GM18870 (cell line): Measurements from ENCODE around the gene FRMD4A.
"Not testable (repeated sequence)": the region's sequence is repeated elsewhere in the genome, so short reads cannot be mapped to it uniquely, and the experiment has no call there.

ENCODE experiments used
- ATAC-seq: cut with Tn5 transposase; IDR thresholded peaks from one replicate; pipeline ENCODE4 v1.9.1; 2021; ENCODE audit warnings: moderate library complexity; ENCODE audit not compliant: unreplicated experiment

The FRMD4A gene

DNA sequence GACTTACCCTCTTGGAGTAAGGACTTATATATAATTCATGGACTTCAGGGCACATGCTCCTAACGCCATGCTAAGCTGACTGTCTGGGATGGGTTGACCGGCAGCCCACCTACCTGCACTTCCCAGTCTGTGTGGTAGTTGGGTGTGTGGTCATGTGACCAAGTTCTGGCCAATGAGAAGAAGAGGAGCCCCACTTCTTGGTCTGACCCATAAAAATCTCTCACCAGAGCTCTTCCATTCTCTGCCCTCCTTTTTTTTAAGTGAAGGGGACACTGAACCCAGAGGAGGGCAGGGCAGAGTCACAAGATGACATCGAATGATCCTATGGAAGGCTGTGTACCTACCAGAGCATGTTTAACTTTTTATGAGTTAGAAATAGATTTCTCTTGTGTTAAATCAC lies 370.1 kb downstream of the FRMD4A start:
- no peak for ATAC-seq

DNA sequence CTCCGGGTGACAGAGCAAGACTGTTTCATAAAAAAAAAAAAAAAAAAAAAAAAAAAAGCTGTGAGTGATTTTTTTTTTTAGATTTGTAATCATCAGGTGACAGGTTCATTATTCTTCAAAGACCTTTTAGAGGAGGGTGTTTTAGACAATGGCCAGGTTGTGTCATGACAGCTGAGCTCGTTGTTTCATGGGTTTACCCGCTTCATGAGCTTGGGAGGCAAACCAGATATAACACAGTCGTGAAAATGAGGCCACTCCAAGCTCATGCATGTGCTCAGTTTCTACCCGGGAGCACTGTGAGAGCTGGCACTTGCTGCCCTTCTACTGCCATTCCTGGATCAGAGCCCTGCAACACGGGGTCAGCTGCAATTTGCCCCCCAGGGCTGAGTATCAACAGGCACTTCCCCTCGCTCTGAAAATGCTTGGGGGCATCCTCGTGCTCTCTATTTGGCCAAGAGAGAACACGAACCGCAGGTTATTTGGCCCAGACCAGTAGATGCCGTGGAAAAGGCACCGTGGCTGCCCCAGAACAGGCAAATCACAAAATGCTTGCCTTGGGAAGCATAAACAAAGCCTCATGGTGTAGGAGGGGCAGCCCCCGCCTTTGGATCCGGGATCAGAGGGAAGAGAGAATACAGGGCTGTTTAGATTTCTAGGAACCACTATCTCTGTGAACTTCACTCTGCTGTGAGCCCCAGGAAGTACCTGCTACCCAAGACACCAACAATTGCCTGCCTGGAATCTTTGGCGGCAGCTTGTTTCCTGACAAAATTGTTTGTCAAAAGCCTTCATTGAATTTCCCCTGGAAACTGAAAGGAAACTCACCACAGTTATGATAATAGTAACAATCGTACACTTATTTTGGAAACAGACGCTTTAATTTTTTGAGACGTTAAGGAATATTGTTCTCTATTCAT lies 371.0 kb downstream of the FRMD4A start:
- ATAC-seq, result no peak

DNA sequence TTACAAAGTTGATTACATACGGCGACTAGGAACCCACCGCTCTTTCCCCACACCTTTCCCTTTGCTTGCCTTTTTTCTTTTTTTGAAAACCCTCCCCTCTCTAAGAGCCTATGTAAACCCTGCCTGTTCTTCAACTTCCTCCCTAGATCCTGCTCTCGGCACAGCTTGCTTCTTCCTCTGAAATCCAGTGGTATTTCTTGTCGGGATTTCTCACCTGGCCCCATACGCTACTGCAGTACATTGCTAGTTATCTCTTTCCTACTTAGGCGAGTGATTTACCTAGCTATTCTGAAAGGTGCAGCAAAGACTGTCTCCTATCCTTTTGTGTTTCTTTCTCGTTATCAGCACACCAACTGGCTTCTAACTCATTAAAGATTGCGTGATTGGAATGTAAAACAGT lies 372.9 kb downstream of the FRMD4A start:
- no peak for ATAC-seq

DNA sequence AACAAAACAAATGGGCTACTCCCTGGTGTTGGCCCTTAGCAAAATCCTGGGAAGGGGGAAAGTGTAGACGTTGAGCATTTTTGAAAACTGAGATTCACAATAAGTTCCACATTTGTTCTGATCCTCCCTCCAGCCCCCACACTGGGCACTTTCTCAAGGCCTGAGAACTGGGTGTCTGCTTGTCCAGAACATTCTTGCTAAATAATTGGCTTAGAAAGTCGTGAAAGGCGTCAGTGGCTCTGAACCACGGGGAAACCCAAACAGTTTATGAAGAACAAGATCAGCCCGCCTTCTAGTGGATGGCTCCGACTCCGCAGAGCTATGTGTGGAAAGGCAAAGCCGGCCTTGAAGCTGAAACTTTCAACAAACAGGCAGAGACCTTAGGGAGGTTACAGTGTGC lies 373.9 kb downstream of the FRMD4A start:
- ATAC-seq, result no peak

DNA sequence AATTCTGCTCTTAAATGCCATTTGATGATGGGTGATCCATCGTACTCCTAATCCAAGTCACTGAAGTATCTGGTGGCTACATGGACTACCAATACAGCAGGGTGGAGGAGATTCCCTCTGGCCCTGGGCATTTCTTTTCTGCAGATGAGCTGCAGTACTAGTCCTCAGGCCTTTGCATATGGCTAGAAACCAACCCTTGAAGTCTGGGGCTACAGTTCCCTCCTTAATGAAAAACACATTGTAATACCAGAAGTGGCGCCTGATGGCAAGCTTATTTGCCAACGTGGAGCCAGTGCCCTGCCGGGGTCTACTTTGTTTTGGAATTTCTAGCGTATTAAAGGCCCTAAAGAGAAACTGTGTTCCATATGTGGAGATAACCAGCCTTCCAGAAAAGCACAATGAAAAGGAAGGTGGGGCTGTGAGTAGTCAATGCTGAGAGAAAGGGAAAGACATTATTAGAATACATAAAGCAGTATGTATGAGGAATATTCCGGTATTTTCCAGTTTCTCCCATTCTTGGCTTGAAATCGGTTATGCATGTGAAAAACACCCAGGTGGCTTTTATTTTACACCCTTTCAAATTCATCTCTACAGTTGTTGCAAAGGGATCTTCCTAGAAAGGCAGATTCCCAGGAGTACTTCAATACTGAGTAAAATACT lies 375.2 kb downstream of the FRMD4A start:
- ATAC-seq, result no peak

DNA sequence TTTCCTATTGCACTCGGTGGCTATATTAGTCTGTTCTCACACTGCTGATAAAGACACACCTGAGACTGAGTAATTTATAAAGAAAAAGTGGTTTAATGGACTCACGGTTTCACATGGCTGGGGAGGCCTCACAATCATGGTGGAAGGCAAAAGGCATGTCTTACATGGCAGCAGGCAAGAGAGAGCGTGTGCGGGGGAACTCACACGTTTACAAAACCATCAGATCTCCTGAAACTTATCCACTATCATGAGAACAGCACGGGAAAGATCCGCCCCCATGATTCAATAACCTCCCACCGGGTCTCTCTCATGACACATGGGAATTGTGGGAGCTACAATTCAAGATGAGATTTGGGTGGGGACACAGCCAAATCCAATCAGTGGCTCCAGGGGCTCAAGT lies 376.5 kb downstream of the FRMD4A start:
- not testable (repeated sequence) for ATAC-seq

DNA sequence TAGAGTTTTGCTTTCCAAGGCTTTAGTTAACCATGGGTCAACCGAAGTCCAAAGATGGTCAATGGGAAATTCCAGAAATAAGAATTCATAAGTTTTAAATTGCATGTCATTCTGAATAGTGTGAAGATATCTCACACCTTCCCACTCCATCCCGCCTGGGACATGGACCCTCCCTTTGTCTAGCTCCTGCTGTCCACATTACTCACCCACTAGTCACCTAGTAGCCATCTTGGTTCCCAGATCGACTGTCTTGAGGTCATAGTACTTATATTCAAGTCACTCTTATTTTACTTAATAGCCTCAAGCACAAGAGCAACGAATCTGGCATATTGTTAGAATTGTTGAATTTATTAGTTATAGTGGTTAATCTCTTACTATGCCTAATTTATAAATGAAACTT lies 377.4 kb downstream of the FRMD4A start:
- ATAC-seq, result no peak

DNA sequence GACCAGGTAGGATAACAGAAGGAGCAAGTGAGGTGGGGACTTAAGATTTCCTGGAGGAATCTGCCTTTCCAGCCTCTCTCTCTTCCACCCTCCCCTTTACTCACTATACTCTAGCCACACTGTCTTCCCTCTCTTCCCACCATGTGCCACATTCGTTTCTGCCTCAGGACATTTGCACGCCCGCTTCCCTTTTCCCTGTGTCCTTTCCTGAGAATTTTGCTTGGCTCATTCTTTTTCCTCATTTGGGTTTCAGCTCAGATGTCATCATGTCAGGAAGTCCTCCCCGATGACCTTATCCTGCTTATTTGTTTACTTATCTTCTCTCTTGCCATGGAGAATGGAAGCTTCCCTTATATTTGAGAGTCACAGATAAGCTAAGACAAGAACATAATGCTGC lies 380.2 kb downstream of the FRMD4A start:
- ATAC-seq, result no peak

DNA sequence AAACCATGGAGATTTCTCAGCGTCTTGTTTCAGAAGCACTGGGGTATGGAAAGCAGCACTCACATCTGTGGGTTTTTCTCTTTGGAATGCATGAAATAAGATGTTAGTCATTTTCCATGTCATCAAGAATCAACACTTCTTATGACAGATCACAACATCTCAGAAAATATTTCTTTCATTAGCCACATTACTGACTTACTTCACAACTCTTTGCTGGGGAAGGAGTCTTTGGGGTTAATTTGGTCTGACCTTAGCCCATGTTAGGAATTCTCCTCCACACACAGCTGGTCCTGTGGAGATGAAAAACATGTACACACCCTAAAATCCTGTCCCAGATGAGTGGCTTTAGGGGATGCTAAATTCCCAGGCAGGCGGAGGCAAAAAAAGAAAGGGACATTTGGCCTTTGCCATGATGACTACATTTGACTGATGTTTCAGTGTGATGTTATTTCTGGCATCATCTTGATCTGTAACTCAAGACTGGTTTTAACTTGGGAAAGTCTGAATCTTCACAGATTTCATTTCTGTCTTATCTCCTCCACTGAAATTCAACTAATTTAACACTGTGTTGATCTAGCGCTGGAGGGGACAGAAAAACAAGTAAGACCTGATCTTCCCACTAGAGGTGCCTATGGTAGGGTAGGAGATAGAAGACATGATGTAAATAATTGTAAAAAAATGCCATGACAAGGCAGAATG lies 380.7 kb downstream of the FRMD4A start:
- ATAC-seq, result no peak

DNA sequence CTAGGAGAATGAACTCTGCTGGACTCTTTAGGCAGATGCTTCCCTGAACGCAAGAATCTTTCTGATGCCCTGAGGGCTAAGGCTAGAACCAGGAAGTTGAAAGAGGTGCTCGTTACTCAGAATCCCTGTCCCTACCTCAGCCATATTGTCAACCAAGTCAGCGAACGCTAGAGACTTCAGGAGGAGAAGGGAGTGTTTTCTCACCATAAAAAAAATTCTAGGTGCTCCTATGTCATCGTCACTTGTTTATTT lies 384.6 kb downstream of the FRMD4A start:
- no peak for ATAC-seq

DNA sequence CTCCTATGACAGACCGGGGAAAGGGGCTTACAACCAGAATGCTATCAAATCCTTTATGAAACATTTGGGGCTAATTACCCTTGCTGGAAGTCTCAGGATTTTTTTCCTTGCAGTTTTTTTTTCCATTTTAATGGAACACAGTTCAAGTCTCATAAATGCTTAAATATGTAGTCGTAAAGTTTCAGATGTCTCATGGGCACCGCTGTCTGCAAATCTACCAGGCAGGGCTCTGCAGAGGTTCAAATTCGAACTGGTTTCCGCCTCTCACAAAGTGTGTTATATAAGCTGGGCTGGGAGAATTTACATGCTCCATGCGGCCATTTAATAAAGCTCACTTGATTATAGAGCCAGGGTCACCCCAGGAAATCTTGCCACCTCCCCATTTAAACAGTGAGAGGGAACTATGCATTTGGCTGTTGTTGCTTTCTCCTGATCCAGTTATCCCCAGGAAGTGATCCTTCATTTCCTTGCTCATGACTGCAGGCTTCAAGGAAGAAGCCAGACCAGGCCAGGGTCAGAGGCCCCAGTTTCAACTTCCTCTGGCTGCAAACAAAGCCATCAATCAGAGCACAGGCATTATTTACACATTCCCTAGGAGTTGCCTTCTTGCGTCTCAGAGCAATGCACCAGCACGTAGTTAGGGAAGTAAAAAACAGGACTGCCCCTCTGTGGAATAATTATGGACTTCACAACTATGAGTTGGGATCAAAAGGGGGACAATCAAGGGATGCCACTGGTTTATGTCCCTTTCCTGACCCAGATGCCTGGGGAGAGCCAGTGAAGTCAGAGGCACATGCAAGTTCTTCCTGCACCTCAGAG lies 385.1 kb downstream of the FRMD4A start:
- no peak for ATAC-seq

DNA sequence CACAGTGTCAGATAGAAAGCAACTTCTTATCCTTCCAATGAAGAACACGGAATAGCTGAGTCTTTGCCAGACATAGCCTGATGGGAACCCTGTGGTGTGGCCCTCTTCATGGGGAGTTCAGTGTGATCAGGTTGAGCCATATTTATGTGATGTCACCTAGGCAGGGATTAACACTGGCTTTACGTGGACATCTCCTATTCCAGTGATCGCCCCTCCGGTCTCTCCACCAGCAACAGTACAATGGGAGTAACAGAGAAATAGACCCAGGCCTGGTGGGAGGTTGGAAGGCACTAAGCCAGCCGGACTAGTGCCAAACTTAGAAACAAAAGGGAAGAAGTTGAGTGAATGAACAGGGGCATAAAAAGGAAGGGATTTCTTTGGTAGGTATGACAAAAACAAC lies 385.9 kb downstream of the FRMD4A start:
- ATAC-seq, result no peak

DNA sequence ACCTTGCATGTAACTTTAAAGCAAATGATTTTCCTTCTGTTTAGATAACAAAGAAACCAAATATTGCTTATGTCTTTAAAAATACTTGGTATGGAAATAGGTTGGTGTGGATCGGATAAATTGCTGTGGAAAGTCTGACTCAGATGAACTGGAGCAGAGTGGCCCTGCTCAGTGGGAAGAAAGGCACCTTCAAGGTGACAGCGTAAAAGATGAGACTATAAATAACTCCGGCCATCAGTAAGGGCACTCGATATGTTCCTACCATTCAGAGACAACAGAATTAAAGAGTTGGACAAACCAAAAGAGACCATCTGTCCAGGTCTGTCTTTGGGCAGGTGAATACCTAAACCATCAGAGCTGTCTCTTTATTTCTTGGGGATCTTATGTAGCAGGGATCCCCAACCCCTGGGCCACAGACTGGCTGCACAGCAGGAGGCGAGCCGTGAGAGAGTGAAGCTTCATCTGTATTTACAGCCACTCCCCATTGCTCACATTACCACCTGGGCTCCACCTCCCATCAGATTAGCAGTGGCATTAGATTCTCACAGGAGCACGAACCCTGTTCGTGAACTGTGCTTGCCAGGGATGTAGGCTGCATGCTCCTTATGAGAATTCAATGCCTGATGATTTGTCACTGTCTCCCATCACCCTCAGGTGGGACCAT lies 386.9 kb downstream of the FRMD4A start:
- no peak for ATAC-seq

DNA sequence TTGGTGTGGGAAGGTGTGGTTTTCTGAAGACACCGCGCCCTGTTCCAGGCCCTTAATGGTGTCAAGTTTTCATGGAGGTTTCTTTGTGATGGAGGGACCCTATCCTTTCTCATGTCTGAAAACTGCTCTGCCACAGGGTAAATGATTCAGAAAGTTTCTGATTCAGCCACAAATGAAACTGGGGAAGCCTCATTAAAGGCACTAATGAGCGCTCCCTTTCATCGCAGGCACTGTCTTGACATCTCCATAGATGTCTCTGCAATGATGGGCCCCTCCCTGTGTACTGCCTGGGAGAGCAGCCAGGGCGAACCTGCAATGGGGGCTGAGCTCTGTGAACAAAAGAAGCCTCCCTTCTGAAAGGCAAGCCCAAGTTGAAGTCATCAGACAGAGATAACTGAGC lies 388.7 kb downstream of the FRMD4A start:
- ATAC-seq, result peak; percentile 47

DNA sequence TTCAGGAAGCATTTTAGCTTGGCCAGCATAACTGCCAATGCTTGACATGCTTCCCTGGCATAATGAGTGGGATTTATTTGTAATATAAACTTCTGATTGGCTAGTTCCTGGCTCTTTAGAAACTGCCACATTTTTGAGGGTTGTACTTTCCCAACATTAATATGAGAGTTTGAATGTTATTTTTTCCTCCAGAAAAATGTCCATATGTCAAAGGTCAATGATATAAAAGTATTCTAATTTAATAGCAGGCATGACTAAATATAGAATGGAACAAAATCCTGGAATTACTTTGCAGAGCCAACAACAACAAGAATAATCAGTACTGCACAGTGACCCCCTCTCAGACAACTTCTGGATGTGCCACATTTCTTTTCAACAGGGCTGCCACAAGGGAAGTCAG lies 391.3 kb downstream of the FRMD4A start:
- ATAC-seq, result no peak

DNA sequence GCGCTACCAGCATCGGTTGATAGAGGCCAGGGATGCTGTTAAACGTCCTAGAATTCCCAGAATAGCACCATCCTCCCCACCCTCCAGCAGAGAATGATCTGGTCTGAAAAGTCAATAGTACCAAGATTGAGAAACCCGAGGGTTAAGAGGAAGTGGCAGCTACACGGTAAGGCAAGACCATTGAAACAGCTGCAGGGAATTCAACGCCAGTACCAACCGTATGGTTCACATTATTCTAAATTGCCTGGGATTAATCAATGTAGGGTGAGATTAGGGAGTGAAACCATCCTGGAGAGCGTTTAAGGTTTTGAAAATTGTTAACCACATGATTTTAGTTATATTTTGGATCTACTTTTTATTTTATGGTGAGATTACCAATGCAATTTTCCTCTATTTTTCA lies 391.8 kb downstream of the FRMD4A start:
- ATAC-seq, result no peak

DNA sequence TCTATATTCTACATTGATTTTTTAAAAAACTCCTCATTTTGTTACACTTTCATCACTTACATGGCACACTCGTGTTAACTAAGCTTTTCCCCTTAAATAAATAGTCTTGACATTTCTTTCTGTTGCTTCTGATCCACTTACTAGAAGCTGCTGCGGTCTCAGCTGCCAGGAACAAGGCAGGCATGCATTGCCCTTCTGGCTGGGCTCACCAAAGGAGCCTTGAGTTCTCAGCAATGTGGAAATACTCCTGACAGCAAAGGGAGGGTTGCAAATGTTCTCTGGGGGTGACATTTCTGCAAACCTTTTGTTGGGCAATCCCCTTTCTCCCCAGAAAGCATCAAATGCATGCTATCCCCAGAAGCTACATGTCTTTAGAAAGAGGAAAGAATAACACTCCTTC lies 393.9 kb downstream of the FRMD4A start:
- ATAC-seq, result no peak

DNA sequence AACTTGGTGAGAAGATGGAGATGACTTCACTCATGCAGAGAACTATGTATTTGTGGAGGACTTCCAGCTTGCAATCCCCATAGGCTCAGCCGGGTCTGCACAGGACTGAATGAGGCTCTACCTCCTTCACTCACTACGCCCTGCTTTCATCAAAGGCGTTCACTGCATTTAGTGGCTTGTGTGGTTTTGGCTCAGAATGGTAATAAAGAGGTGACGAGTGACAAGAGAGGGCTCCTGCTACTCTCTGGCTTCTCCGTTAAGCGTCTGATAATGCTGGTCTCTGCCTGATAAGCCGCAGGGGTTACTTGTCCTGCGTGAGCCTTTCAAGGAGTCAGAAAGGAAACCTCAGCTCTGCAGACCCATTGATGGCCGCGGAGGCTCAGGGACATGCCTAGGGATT lies 400.6 kb downstream of the FRMD4A start:
- no peak for ATAC-seq

DNA sequence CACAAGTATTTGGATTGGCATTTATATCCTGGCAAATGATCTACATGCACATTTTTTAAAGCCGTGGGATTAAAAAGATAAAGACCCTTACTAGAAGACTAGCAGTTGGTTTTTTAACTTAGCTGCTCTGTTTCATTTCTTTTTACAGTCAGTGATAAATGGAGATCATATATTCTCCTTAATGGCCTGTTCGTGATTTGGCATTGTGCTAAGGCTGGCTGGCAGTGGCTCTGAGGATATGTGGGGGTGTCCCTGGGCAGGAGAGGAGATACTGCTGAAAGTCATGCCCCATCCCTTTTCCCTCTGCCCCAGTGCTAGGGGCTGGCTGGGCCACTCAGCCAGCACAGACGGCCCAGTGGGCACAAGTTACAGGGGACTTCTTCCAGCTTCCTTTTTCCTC lies 402.3 kb downstream of the FRMD4A start:
- no peak for ATAC-seq

DNA sequence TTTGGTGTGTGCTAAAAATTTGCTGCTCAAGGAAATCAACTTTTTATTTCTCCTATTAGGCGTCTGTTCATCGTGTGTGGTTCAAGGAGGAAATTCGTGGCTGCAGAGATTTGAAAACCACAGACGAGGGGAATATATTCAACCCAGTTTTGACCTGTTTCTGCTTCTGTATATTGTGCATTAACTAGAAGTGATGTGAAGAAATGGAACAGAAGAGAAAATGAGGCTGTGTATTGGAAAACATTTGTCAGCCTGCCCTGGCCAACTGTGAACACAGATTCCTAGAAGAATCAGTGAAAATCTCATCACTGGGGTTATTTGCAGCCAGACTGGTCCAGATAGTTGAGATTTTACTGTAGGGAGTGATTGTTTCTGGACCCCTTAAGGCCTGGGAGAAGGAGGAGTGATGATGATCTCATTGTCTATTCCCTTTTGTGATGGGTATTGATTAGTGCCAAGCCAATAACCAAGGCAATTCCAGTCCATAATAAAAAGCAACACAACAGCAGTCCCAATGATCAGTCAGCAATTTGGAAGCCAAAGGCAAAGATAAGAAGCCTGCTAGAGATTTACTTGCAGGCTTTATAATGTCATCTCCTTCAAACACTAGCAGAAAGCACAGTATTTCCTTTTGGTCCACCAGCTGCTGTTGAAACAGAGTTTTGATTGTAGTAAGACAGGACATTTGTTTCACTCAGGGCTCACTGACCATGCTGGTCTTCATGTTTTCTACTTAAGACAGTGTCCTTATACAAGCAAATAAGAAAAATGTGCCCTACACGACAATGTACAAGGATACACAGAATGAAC lies 404.5 kb downstream of the FRMD4A start:
- ATAC-seq, result no peak
